Neuronal stem cell (in vitro differentiated cells): Measurements from ENCODE around the gene ABCC5.
A peak's percentile ranks its signal among the peaks of the same experiment; 100 is the strongest.

Experiments
- DNase-seq: peaks from one replicate; pipeline ENCODE4 v3.0.0-alpha.2; 2013; ENCODE audit warnings: low spot score
- H2AFZ ChIP-seq: one replicate; pipeline ENCODE4 v1.6.1; 2013; ENCODE audit warnings: mild to moderate bottlenecking, low read length, inconsistent platforms
- H2AK5ac ChIP-seq: 2 replicates; pipeline ENCODE4 v1.6.1; 2013; ENCODE audit warnings: low read depth, mild to moderate bottlenecking, inconsistent platforms, low read length, moderate library complexity, mixed read lengths
- H2BK120ac ChIP-seq: 2 replicates; pipeline ENCODE4 v1.6.1; 2013; ENCODE audit warnings: low read depth, mild to moderate bottlenecking, inconsistent platforms, low read length, moderate library complexity, mixed read lengths
- H2BK12ac ChIP-seq: one replicate; pipeline ENCODE4 v1.6.1; 2013; ENCODE audit warnings: low read length, inconsistent platforms
- H2BK15ac ChIP-seq: 2 replicates; pipeline ENCODE4 v1.6.1; 2013; ENCODE audit warnings: mild to moderate bottlenecking, low read length, inconsistent platforms, mixed read lengths
- H2BK5ac ChIP-seq: one replicate; pipeline ENCODE4 v1.6.1; 2013; ENCODE audit warnings: inconsistent platforms, mild to moderate bottlenecking, low read length, moderate library complexity
- H3K14ac ChIP-seq: one replicate; pipeline ENCODE4 v1.6.1; 2013; ENCODE audit warnings: low read length, inconsistent platforms
- H3K18ac ChIP-seq: 2 replicates; pipeline ENCODE4 v1.6.1; 2013; ENCODE audit warnings: low read length, inconsistent platforms
- H3K23ac ChIP-seq: 2 replicates; pipeline ENCODE4 v1.6.1; 2013; ENCODE audit warnings: low read depth, mild to moderate bottlenecking, mixed read lengths, low read length, inconsistent platforms; ENCODE audit not compliant: poor library complexity
- H3K27ac ChIP-seq: replicated peaks from 3 replicates; pipeline ENCODE4 v1.5.1; 2013; ENCODE audit warnings: low read length, inconsistent platforms
- H3K27me3 ChIP-seq, 3 experiments: 2 replicates each; pipeline ENCODE4 v1.6.1; 2013; ENCODE audit warnings: low read length in 3 of 3, mild to moderate bottlenecking in 2 of 3, inconsistent platforms in 1 of 3, low read depth in 1 of 3, mixed read lengths in 1 of 3, moderate library complexity in 1 of 3; ENCODE audit not compliant: control insufficient read depth in 3 of 3, insufficient read depth in 3 of 3
- H3K36me3 ChIP-seq, 2 donors: replicated peaks in 1 of 2; 2 replicates each; pipeline ENCODE4 v1.6.1; 2013; ENCODE audit warnings: low read length in 2 of 2; ENCODE audit not compliant: control insufficient read depth in 2 of 2, insufficient read depth in 2 of 2
- H3K4ac ChIP-seq: 2 replicates; pipeline ENCODE4 v1.6.1; 2013; ENCODE audit warnings: inconsistent platforms, mild to moderate bottlenecking, low read length, moderate library complexity
- H3K4me1 ChIP-seq, 2 donors: 1 replicate in 1 of 2; 2 replicates in 1 of 2; pipeline ENCODE4 v1.6.1; 2013; ENCODE audit warnings: low read length in 2 of 2, low read depth in 1 of 2; ENCODE audit not compliant: control insufficient read depth in 2 of 2, insufficient read depth in 1 of 2
- H3K4me2 ChIP-seq: one replicate; pipeline ENCODE4 v1.6.1; 2013; ENCODE audit warnings: mild to moderate bottlenecking, low read length, inconsistent platforms; ENCODE audit not compliant: insufficient read depth, poor library complexity, severe bottlenecking
- H3K4me3 ChIP-seq, 2 donors: 2 replicates each; pipeline ENCODE4 v1.5.1; 2013; ENCODE audit warnings: low read length in 2 of 2, mild to moderate bottlenecking in 2 of 2, inconsistent platforms in 1 of 2, moderate library complexity in 1 of 2
- H3K79me1 ChIP-seq: one replicate; pipeline ENCODE4 v1.6.1; 2013; ENCODE audit warnings: low read depth, mild to moderate bottlenecking, inconsistent platforms, low read length, moderate library complexity
- H3K9ac ChIP-seq: one replicate; pipeline ENCODE4 v1.6.1; 2013; ENCODE audit warnings: mild to moderate bottlenecking, low read depth, low read length, inconsistent platforms; ENCODE audit not compliant: poor library complexity
- H3K9me3 ChIP-seq, 2 donors: replicated peaks in 1 of 2; 2 replicates each; pipeline versions ENCODE3 to v1.6.1; 2013; ENCODE audit warnings: low read length in 2 of 2, mild to moderate bottlenecking in 2 of 2, inconsistent platforms in 1 of 2, low read depth in 1 of 2, mixed read lengths in 1 of 2, moderate library complexity in 1 of 2; ENCODE audit not compliant: control insufficient read depth in 2 of 2, insufficient read depth in 1 of 2
- H4K8ac ChIP-seq: one replicate; pipeline ENCODE4 v1.6.1; 2013; ENCODE audit warnings: low read depth, mild to moderate bottlenecking, inconsistent platforms, low read length, moderate library complexity
- H4K91ac ChIP-seq: one replicate; pipeline ENCODE4 v1.6.1; 2013; ENCODE audit warnings: low read length, low read depth, mild to moderate bottlenecking, inconsistent platforms; ENCODE audit not compliant: poor library complexity
- WGBS, 2 donors: extraction: QIAGEN DNeasy Blood & Tissue Kit; methylation state at CpG; one replicate each; pipeline ENCODE4 v1.1.7; 2013; ENCODE audit warnings: missing lambda C conversion rate in 2 of 2, mixed read lengths in 1 of 2; ENCODE audit not compliant: insufficient read length in 2 of 2, insufficient replicate concordance in 1 of 2; ENCODE audit errors: extremely low coverage in 2 of 2; 5-methylcytosine and 5-hydroxymethylcytosine counted together

The ABCC5 gene

DNA sequence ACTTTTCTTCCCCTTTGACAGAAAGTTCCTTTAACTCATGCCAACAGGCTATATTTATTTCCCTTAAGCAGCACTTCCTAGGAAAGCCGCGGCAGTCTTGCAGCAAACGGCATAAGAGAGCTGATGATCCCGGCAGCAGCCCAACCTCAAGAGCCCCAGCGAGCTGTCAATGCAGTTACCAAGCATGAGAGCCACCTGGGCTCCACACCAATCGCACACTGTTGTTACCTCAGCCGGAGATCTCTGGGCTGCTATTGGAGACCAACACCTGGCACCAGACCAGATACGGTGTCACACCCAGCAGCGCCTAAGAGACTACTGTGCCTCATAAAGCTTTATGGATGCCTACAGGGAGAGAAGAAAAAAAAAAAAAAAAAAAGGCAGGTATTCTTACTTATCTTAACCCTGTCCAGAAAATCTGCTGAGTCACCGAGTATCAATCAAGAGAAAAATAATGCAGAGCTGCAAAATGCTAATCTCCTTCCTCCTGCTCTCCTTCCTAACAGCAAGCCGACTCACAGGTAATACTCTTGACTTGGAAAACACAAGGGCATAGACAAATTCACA, 11.7 kb downstream of the ABCC5 start:
- no CpG with 5 or more reads among the region's 11 CpGs for WGBS, 2 donors
- Histone ChIP-seq H3K9ac (no peak overlapping the region), H3K4me2 (no peak overlapping the region), H2BK12ac (no peak overlapping the region), H3K36me3 (peaks cover 5 to 27% of the 10 kb centered on the region in 2 donors), H2BK15ac (no peak overlapping the region), H4K8ac (no peak overlapping the region), H3K14ac (no peak overlapping the region), H2AK5ac (no peak overlapping the region), H3K9me3 (no peaks in the 10 kb centered on the region), H3K23ac (no peak overlapping the region), H3K4me1 (no peaks in the 10 kb centered on the region), H2BK5ac (no peak overlapping the region), H3K18ac (no peak overlapping the region), H3K4ac (no peak overlapping the region), H2AFZ (no peak overlapping the region), H4K91ac (no peak overlapping the region), H3K79me1 (no peaks in the 10 kb centered on the region), H3K27ac (no peak overlapping the region), H2BK120ac (no peak overlapping the region), H3K27me3 (no peaks in the 10 kb centered on the region), H3K4me3 (no peak overlapping the region)
- DNase-seq, result no peak

DNA sequence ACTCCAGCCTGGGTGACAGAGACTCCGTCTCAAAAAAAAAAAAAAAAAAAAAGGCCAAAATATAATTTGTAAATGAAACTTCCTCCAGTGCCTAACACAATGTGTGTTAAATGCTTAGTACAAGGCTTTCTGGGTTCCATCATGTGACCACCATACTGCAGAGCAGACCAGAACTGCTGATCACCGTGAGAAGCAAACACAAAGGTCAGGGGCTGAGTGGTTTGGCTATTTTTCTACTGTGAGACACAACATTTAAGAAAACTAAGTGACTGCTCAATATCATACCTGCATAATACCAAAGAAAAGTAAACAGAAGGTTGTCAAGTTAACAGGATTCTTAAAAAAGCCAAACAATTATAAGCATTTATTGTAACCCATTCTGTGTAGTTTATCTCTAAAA, 13.2 kb downstream of the ABCC5 start:
- Histone ChIP-seq H3K14ac (no peak overlapping the region), H3K9ac (no peak overlapping the region), H3K4me2 (no peak overlapping the region), H3K27ac (no peak overlapping the region), H4K91ac (no peak overlapping the region), H2BK15ac (no peak overlapping the region), H2BK12ac (no peak overlapping the region), H3K79me1 (peaks cover 1% of the 10 kb centered on the region), H4K8ac (no peak overlapping the region), H2BK120ac (no peak overlapping the region), H3K18ac (no peak overlapping the region), H3K4ac (no peak overlapping the region), H2AK5ac (no peak overlapping the region), H3K4me1 (no peaks in the 10 kb centered on the region), H3K4me3 (no peak overlapping the region), H3K27me3 (no peaks in the 10 kb centered on the region), H2AFZ (no peak overlapping the region), H3K23ac (no peak overlapping the region), H3K9me3 (no peaks in the 10 kb centered on the region), H3K36me3 (peaks cover 3 to 28% of the 10 kb centered on the region in 2 donors), H2BK5ac (no peak overlapping the region)
- DNase-seq, result no peak
- no CpG with 5 or more reads among the region's 2 CpGs for WGBS, 2 donors

DNA sequence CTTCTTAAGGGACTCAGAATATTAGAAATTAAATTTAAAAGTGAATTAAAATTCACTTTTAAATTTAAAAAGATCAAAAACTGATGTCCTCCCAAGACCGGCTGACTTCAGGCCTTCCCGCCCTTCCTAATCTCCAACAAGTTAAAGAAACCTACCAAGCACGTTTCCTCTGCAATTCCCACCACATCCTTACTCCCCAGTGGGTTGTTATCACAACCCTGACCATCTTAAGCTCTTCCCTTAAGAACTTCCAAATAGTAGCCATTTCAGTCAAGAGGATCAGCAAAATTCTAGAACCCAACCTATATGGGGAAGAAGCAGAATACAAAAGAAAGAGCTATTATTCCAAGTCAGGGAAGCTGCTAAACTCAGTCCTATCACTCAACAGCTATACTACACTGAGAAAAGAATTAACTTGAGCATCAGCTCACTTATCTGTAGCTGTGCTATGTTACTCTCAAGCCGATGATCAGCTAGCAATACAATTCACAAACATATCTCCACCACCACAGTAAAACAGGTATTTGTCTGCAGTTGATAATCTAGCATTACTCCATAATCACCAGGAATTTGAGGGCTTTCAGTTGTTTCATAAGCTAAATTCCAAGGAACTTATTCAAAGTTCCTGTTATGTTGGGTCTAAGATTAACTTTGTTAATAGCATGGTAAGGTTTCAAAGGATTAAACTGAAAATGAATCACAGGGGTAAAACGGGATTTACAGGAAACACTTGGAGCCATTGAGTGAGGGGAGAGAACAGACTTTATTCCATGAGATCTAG, 14.3 kb downstream of the ABCC5 start:
- H3K23ac ChIP-seq, result no peak overlapping the region
- no peak overlapping the region for H3K18ac ChIP-seq
- H2BK120ac ChIP-seq, result no peak overlapping the region
- peaks cover 4 to 25% of the 10 kb centered on the region in 2 donors for H3K36me3 ChIP-seq
- H4K91ac ChIP-seq, result no peak overlapping the region
- no peaks in the 10 kb centered on the region for H3K27me3 ChIP-seq
- no peak overlapping the region for H3K4ac ChIP-seq
- no peaks in the 10 kb centered on the region for H3K9me3 ChIP-seq
- H3K14ac ChIP-seq, result no peak overlapping the region
- no CpG with 5 or more reads among the region's 5 CpGs for WGBS, 2 donors
- H2BK15ac ChIP-seq, result no peak overlapping the region
- H2BK12ac ChIP-seq, result no peak overlapping the region
- H3K4me1 ChIP-seq, result no peaks in the 10 kb centered on the region
- H3K4me2 ChIP-seq, result no peak overlapping the region
- H4K8ac ChIP-seq, result no peak overlapping the region
- H3K27ac ChIP-seq, result no peak overlapping the region
- H3K9ac ChIP-seq, result no peak overlapping the region
- no peak for DNase-seq
- H2BK5ac ChIP-seq, result no peak overlapping the region
- H2AFZ ChIP-seq, result no peak overlapping the region
- no peak overlapping the region for H3K4me3 ChIP-seq
- peaks cover 1% of the 10 kb centered on the region for H3K79me1 ChIP-seq
- no peak overlapping the region for H2AK5ac ChIP-seq

DNA sequence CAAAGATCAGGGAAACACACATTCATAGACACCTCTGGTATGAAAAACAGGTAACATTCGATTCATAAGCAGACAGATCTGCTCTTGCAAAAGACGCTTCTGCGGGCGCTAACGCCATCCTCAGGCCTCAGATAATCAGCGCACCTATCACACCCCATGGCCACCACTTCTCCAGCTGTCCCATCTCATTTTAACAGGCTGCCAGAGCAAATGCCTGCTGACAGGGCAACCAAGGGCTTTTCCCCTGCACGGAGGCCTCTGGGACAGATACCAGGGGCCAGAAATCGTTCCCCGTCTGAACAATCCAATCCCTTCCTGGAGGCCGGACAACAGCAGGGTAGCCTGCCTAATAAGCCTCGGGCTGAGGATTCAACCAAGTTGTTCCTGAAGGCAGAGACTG, 15.2 kb downstream of the ABCC5 start:
- Histone ChIP-seq H3K9me3 (no peaks in the 10 kb centered on the region), H3K27ac (no peak overlapping the region), H3K9ac (no peak overlapping the region), H2BK15ac (no peak overlapping the region), H3K23ac (peak overlapping the region; percentile 1), H2BK120ac (no peak overlapping the region), H3K4me1 (no peaks in the 10 kb centered on the region), H2AFZ (no peak overlapping the region), H2BK5ac (no peak overlapping the region), H3K18ac (no peak overlapping the region), H3K14ac (peak overlapping the region; percentile 82), H3K27me3 (no peaks in the 10 kb centered on the region), H3K79me1 (peaks cover 1% of the 10 kb centered on the region), H3K4me2 (no peak overlapping the region), H2BK12ac (no peak overlapping the region), H4K91ac (no peak overlapping the region), H4K8ac (no peak overlapping the region), H2AK5ac (no peak overlapping the region), H3K4ac (no peak overlapping the region), H3K4me3 (no peak overlapping the region), H3K36me3 (peaks cover 2 to 26% of the 10 kb centered on the region in 2 donors)
- DNase-seq, result no peak
- no CpG with 5 or more reads among the region's 11 CpGs for WGBS, 2 donors
